Measurements from ENCODE around the gene ALG14.

The ALG14 gene

GRCh38 chr1:94928293-94928939, 144.3 kb downstream of the ALG14 start:
- H3K9me3 ChIP-seq (ENCODE audit: low read length) = no peaks in the 10 kb centered on the region
- H3K79me2 ChIP-seq (ENCODE audit: insufficient read depth, low read length) = no peaks in the 10 kb centered on the region
- TF ChIP-seq EZH2 (IDR thresholded peaks at IDR 0.05; ENCODE audit: borderline replicate concordance, low read length) (no peak), CTCF (IDR thresholded peaks at IDR 0.05; ENCODE audit: low read length) (no peak)
- H3K36me3 ChIP-seq (ENCODE audit: insufficient read depth, low read length) = no peaks in the 10 kb centered on the region
- no peaks in the 10 kb centered on the region for H3F3A ChIP-seq (ENCODE audit: insufficient read depth, low read length)
- H3K27ac ChIP-seq (ENCODE audit: low read depth, low read length, poor library complexity, severe bottlenecking) = no peak overlapping the region
- H4K20me1 ChIP-seq (ENCODE audit: insufficient read depth, low read length) = no peaks in the 10 kb centered on the region
- H3K9ac ChIP-seq (ENCODE audit: low read length) = no peak overlapping the region
- H3K4me3 ChIP-seq (ENCODE audit: low read depth, low read length, poor library complexity, severe bottlenecking) = no peak overlapping the region
- H3K27me3 ChIP-seq (ENCODE audit: insufficient read depth, low read length) = no peaks in the 10 kb centered on the region
- no peak overlapping the region for H3K4me2 ChIP-seq (ENCODE audit: low read length)
- no peak overlapping the region for H2AFZ ChIP-seq (ENCODE audit: low read length)
- no peaks in the 10 kb centered on the region for H3K9me2 ChIP-seq (ENCODE audit: low read depth, low read length)
- peaks cover 5% of the 10 kb centered on the region for H3K4me1 ChIP-seq (ENCODE audit: insufficient read depth, low read length, severe bottlenecking)

GRCh38 chr1:94927405-94928175, 145.2 kb downstream of the ALG14 start:
- no peak overlapping the region for H3K9ac ChIP-seq (ENCODE audit: low read length)
- H3K79me2 ChIP-seq (ENCODE audit: insufficient read depth, low read length) = no peaks in the 10 kb centered on the region
- no peaks in the 10 kb centered on the region for H3K27me3 ChIP-seq (ENCODE audit: insufficient read depth, low read length)
- no peaks in the 10 kb centered on the region for H3K9me3 ChIP-seq (ENCODE audit: low read length)
- H2AFZ ChIP-seq (ENCODE audit: low read length) = no peak overlapping the region
- TF ChIP-seq EZH2 (IDR thresholded peaks at IDR 0.05; ENCODE audit: borderline replicate concordance, low read length) (no peak), CTCF (IDR thresholded peaks at IDR 0.05; ENCODE audit: low read length) (no peak)
- H4K20me1 ChIP-seq (ENCODE audit: insufficient read depth, low read length) = no peaks in the 10 kb centered on the region
- no peak overlapping the region for H3K27ac ChIP-seq (ENCODE audit: low read depth, low read length, poor library complexity, severe bottlenecking)
- H3K36me3 ChIP-seq (ENCODE audit: insufficient read depth, low read length) = no peaks in the 10 kb centered on the region
- H3K4me1 ChIP-seq (ENCODE audit: insufficient read depth, low read length, severe bottlenecking) = peaks cover 5% of the 10 kb centered on the region
- H3K4me3 ChIP-seq (ENCODE audit: low read depth, low read length, poor library complexity, severe bottlenecking) = no peak overlapping the region
- no peaks in the 10 kb centered on the region for H3K9me2 ChIP-seq (ENCODE audit: low read depth, low read length)
- H3F3A ChIP-seq (ENCODE audit: insufficient read depth, low read length) = no peaks in the 10 kb centered on the region
- H3K4me2 ChIP-seq (ENCODE audit: low read length) = no peak overlapping the region

GRCh38 chr1:94926915-94927404, 145.8 kb downstream of the ALG14 start, which contains the start of gene CNN3:
CNN3 (minus strand) TSS chr1:94927110; CDS start chr1:94926894, 216 bp downstream.
- no peak within 1 kb of the TSS for H3K27ac ChIP-seq (ENCODE audit: low read depth, low read length, poor library complexity, severe bottlenecking)
- TF ChIP-seq EZH2 (IDR thresholded peaks at IDR 0.05; ENCODE audit: borderline replicate concordance, low read length) (no peak), CTCF (IDR thresholded peaks at IDR 0.05; ENCODE audit: low read length) (no peak)
- no peaks in the 10 kb centered on the region for H3F3A ChIP-seq (ENCODE audit: insufficient read depth, low read length)
- no peaks in the 10 kb centered on the region for H3K79me2 ChIP-seq (ENCODE audit: insufficient read depth, low read length)
- H2AFZ ChIP-seq (ENCODE audit: low read length) = no peak within 1 kb of the TSS
- H3K9me3 ChIP-seq (ENCODE audit: low read length) = no peaks in the 10 kb centered on the region
- H3K4me3 ChIP-seq (ENCODE audit: low read depth, low read length, poor library complexity, severe bottlenecking) = no peak within 1 kb of the TSS
- H3K36me3 ChIP-seq (ENCODE audit: insufficient read depth, low read length) = no peaks in the 10 kb centered on the region
- no peak within 1 kb of the TSS for H3K4me2 ChIP-seq (ENCODE audit: low read length)
- no peaks in the 10 kb centered on the region for H3K9me2 ChIP-seq (ENCODE audit: low read depth, low read length)
- peaks cover 5% of the 10 kb centered on the region for H3K4me1 ChIP-seq (ENCODE audit: insufficient read depth, low read length, severe bottlenecking)
- no peaks in the 10 kb centered on the region for H4K20me1 ChIP-seq (ENCODE audit: insufficient read depth, low read length)
- no peaks in the 10 kb centered on the region for H3K27me3 ChIP-seq (ENCODE audit: insufficient read depth, low read length)
- H3K9ac ChIP-seq (ENCODE audit: low read length) = no peak within 1 kb of the TSS

All from OCI-LY1 (cell line).